Testis (tissue), 2 donors: ENCODE data around the gene EPHA6.

ENCODE experiments used
- CTCF ChIP-seq, 3 experiments: fragments of 450-650 bp in 2 of 3; fragments of 200-600 bp in 1 of 3; sonication (generic) in 1 of 3; IDR thresholded peaks; one replicate each; pipeline ENCODE4 v1.5.1; 2016 to 2019; ENCODE audit warnings: antibody characterized with exemption in 3 of 3, mild to moderate bottlenecking in 2 of 3, moderate library complexity in 1 of 3
- POLR2A ChIP-seq: fragments of 450-650 bp; IDR thresholded peaks from one replicate; pipeline ENCODE4 v1.6.1; 2017; ENCODE audit warnings: antibody characterized with exemption, mild to moderate bottlenecking, moderate library complexity

- TF ChIP-seq CTCF (IDR thresholded peaks at IDR 0.05), result no peak
- TF ChIP-seq POLR2A, result no peak
Measured at GRCh38 chr3:97552186-97552585, 737.8 kb downstream of the EPHA6 start.
